OCI-LY7 (cell line): ENCODE data around the gene RASGRP3. TPM values are rescaled to one million over a fixed set of nuclear protein-coding genes. Genes with fewer than 3 reads are reported as not detected.

Experiments used
- BruUV-seq: library from RNA; stranded (reverse); fragments of 400-500 nt; replicated peaks from 2 replicates; lab custom pipeline; 2021; lab: Mats Ljungman, UMichigan
- CTCF ChIA-PET: fragments of 300-600 bp; sonication (Branson Sonifier 250); formaldehyde crosslinking; loops from one replicate; lab custom pipeline; 2022; ENCODE audit warnings: antibody characterized with exemption; ENCODE audit not compliant: unreplicated experiment; lab: Charles Lee
- POLR2A ChIA-PET: fragments of 300-600 bp; sonication (Branson Sonifier 250); formaldehyde crosslinking; loops from one replicate; lab custom pipeline; 2022; ENCODE audit warnings: antibody characterized with exemption; lab: Charles Lee
- DNase-seq: peaks from one replicate; pipeline ENCODE4 v3.0.0-alpha.2; 2015; ENCODE audit warnings: low spot score
- H2AFZ ChIP-seq: fragments of 200-600 bp; sonication (generic), shearing (Covaris generic); 2 replicates; pipeline ENCODE4 v1.6.1; 2014; ENCODE audit warnings: mild to moderate bottlenecking, antibody characterized with exemption, low read length, moderate library complexity
- H3K27ac ChIP-seq: fragments of 200-600 bp; sonication (generic); 2 replicates; pipeline ENCODE4 v1.5.1; 2014; ENCODE audit warnings: mixed run types, low read depth, mild to moderate bottlenecking, moderate library complexity, low read length, inconsistent platforms; ENCODE audit not compliant: poor library complexity, severe bottlenecking
- H3K36me3 ChIP-seq: fragments of 200-600 bp; sonication (generic); 2 replicates; pipeline ENCODE4 v1.6.1; 2014; ENCODE audit warnings: mild to moderate bottlenecking, antibody characterized with exemption, low read length, moderate library complexity, mixed read lengths; ENCODE audit not compliant: insufficient read depth
- H3K4me1 ChIP-seq: fragments of 200-600 bp; sonication (generic); 2 replicates; pipeline ENCODE4 v1.5.1; 2014; ENCODE audit warnings: mild to moderate bottlenecking, low read length; ENCODE audit not compliant: insufficient read depth, poor library complexity, severe bottlenecking
- H3K4me2 ChIP-seq: fragments of 200-600 bp; sonication (generic); 2 replicates; pipeline ENCODE4 v1.6.1; 2014; ENCODE audit warnings: mild to moderate bottlenecking, low read length
- H3K4me3 ChIP-seq: fragments of 200-600 bp; sonication (generic); 2 replicates; pipeline ENCODE4 v1.5.1; 2014; ENCODE audit warnings: mild to moderate bottlenecking, low read depth, low read length; ENCODE audit not compliant: poor library complexity, severe bottlenecking
- H3K79me2 ChIP-seq: fragments of 200-600 bp; sonication (generic); 2 replicates; pipeline ENCODE4 v1.6.1; 2016; ENCODE audit warnings: low read depth, mild to moderate bottlenecking, low read length, moderate library complexity, mixed read lengths; ENCODE audit not compliant: insufficient read depth
- H3K9me2 ChIP-seq: fragments of 200-600 bp; sonication (generic); 2 replicates; pipeline ENCODE4 v1.6.1; 2016; ENCODE audit warnings: mild to moderate bottlenecking, low read length, mixed read lengths; ENCODE audit not compliant: insufficient read depth
- H3K9me3 ChIP-seq: fragments of 200-600 bp; sonication (generic); 2 replicates; pipeline ENCODE4 v1.6.1; 2014; ENCODE audit warnings: mild to moderate bottlenecking, mixed run types, low read length, mixed read lengths
- H4K20me1 ChIP-seq: fragments of 200-600 bp; sonication (generic); 2 replicates; pipeline ENCODE4 v1.6.1; 2014; ENCODE audit warnings: mild to moderate bottlenecking, antibody characterized with exemption, low read length, moderate library complexity, mixed read lengths; ENCODE audit not compliant: insufficient read depth
- CTCF ChIP-seq: fragments of 200-600 bp; sonication (generic); conservative IDR thresholded peaks from 2 replicates; pipeline ENCODE4 v1.5.1; 2014; ENCODE audit warnings: mild to moderate bottlenecking, antibody characterized with exemption, low read length, moderate library complexity, mixed read lengths
- EZH2phosphoT487 ChIP-seq: fragments of 200-600 bp; sonication (generic); IDR thresholded peaks from 2 replicates; pipeline ENCODE4 v1.6.1; 2018; ENCODE audit warnings: low read depth, borderline replicate concordance, mild to moderate bottlenecking, mixed run types, antibody characterized with exemption, low read length, moderate library complexity, mixed read lengths
- intact Hi-C: fragments of 100-400 bp; cut with micrococcal nuclease; formaldehyde crosslinking; loops from one replicate; pipeline ENCODE4 v1.10.0; 2022; ENCODE audit not compliant: unreplicated experiment
- total RNA-seq, 2 experiments: library from RNA; depleted of rRNA in 1 of 2; stranded (reverse); fragments of >200 nt in 1 of 2; shearing (Covaris generic) in 1 of 2; gene quantifications; 2 replicates each; pipeline ENCODE4 v1.2.3, GENCODE V29; 2014 to 2022

Gene RASGRP3
- total RNA-seq, 2 experiments from 2014 or later = 5.1 to 8.7 TPM

GRCh38 chr2:33488715-33489540 is 12.5 kb downstream of the RASGRP3 start:
- H3K27ac ChIP-seq = no peak overlapping the region
- H3K4me3 ChIP-seq = no peak overlapping the region
- no peaks in the 10 kb centered on the region for H3K36me3 ChIP-seq
- BruUV-seq = no TSS peak
- no peak for TF ChIP-seq CTCF
- no peak for TF ChIP-seq EZH2phosphoT487
- no peaks in the 10 kb centered on the region for H3K9me2 ChIP-seq
- H3K4me1 ChIP-seq = no peaks in the 10 kb centered on the region
- CTCF ChIA-PET = no interaction called here
- intact Hi-C loops = no loop called here
- H4K20me1 ChIP-seq = no peaks in the 10 kb centered on the region
- no peak overlapping the region for H3K4me2 ChIP-seq
- DNase-seq = no peak
- no peak overlapping the region for H2AFZ ChIP-seq
- H3K79me2 ChIP-seq = no peaks in the 10 kb centered on the region
- POLR2A ChIA-PET = no interaction called here
- H3K9me3 ChIP-seq = peaks cover 19% of the 10 kb centered on the region

GRCh38 chr2:33489835-33490431 is 13.5 kb downstream of the RASGRP3 start:
- POLR2A ChIA-PET = interaction anchor here (0.8 kb wide), 1 partner anchor 39 kb away, joined by 3 read pairs; no protein-coding TSS in a partner anchor
- H3K4me3 ChIP-seq = no peak overlapping the region

More at GRCh38 chr2:33489835-33490431, 13.5 kb downstream of the RASGRP3 start:
- no peak overlapping the region for H3K27ac ChIP-seq
- H3K36me3 ChIP-seq = no peaks in the 10 kb centered on the region
- no peaks in the 10 kb centered on the region for H4K20me1 ChIP-seq
- no peak overlapping the region for H2AFZ ChIP-seq
- TF ChIP-seq CTCF = no peak
- TF ChIP-seq EZH2phosphoT487 = no peak
- intact Hi-C loops = no loop called here
- no peak for DNase-seq
- no peak overlapping the region for H3K4me2 ChIP-seq
- H3K79me2 ChIP-seq = no peaks in the 10 kb centered on the region
- BruUV-seq = no TSS peak
- peaks cover 19% of the 10 kb centered on the region for H3K9me3 ChIP-seq
- CTCF ChIA-PET = no interaction called here
- H3K4me1 ChIP-seq = no peaks in the 10 kb centered on the region
- no peaks in the 10 kb centered on the region for H3K9me2 ChIP-seq
